Measurements from ENCODE around the gene SP140L.
"Not testable (repeated sequence)": the region's sequence is repeated elsewhere in the genome, so short reads cannot be mapped to it uniquely, and the experiment has no call there.

GRCh38 chr2:230310792-230311191, 16.2 kb upstream of the SP140L start:
- TF ChIP-seq, protein P1, sequence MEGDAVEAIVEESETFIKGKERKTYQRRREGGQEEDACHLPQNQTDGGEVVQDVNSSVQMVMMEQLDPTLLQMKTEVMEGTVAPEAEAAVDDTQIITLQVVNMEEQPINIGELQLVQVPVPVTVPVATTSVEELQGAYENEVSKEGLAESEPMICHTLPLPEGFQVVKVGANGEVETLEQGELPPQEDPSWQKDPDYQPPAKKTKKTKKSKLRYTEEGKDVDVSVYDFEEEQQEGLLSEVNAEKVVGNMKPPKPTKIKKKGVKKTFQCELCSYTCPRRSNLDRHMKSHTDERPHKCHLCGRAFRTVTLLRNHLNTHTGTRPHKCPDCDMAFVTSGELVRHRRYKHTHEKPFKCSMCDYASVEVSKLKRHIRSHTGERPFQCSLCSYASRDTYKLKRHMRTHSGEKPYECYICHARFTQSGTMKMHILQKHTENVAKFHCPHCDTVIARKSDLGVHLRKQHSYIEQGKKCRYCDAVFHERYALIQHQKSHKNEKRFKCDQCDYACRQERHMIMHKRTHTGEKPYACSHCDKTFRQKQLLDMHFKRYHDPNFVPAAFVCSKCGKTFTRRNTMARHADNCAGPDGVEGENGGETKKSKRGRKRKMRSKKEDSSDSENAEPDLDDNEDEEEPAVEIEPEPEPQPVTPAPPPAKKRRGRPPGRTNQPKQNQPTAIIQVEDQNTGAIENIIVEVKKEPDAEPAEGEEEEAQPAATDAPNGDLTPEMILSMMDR (IDR thresholded peaks at IDR 0.05), result not testable (repeated sequence)
- TF ChIP-seq EZH2phosphoT487 (IDR thresholded peaks at IDR 0.05; ENCODE audit: borderline replicate concordance, low read depth); REST (IDR thresholded peaks at IDR 0.05; ENCODE audit: low read depth, low read length); USF1 (IDR thresholded peaks at IDR 0.05; ENCODE audit: borderline replicate concordance, low read depth); NFIC (IDR thresholded peaks at IDR 0.05; ENCODE audit: borderline replicate concordance); TAF1 (IDR thresholded peaks at IDR 0.05; ENCODE audit: borderline replicate concordance, low read depth, low read length); EP300 (IDR thresholded peaks at IDR 0.05; ENCODE audit: borderline replicate concordance in 1 of 2, low read depth in 1 of 2, low read length in 1 of 2); FOXM1 (IDR thresholded peaks at IDR 0.05; ENCODE audit: low read depth); SMC3 (IDR thresholded peaks at IDR 0.05; ENCODE audit: low read depth, low read length): not testable (repeated sequence)

Measured in SK-N-SH (cell line).